Activated CD8-positive, alpha-beta T cell treated with anti-CD3 and anti-CD28 coated beads, Interleukin-2, amount 10 ng/mL, durations not matched to agents 7 days and 5 days (primary cell): ENCODE results near the gene STK32A. TPM values are rescaled to one million over a fixed set of nuclear protein-coding genes. Genes with fewer than 3 reads are reported as not detected.
"Not testable (repeated sequence)": the region's sequence is repeated elsewhere in the genome, so short reads cannot be mapped to it uniquely, and the experiment has no call there.

Experiments
- ATAC-seq: fragments of 150-1000 bp; cut with Tn5 transposase; one replicate; pipeline ENCODE4 v1.10.0; 2021; ENCODE audit warnings: moderate library complexity
- CTCF ChIA-PET: fragments of 350-600 bp; sonication (Branson Sonifier 250); formaldehyde crosslinking; loops from one replicate; lab custom pipeline; 2021; ENCODE audit warnings: antibody characterized with exemption; lab: Charles Lee
- POLR2A ChIA-PET: fragments of 350-600 bp; sonication (Branson Sonifier 250); formaldehyde crosslinking; loops from one replicate; lab custom pipeline; 2021; ENCODE audit warnings: antibody characterized with exemption; lab: Charles Lee
- DNase-seq: peaks from one replicate; pipeline ENCODE4 v3.0.0-alpha.2; 2020
- H3K27ac Mint-ChIP-seq: one replicate; pipeline ENCODE4 v1.8.0; 2021; ENCODE audit warnings: mild to moderate bottlenecking, mixed read lengths
- H3K27me3 Mint-ChIP-seq: one replicate; pipeline ENCODE4 v1.8.0; 2021; ENCODE audit warnings: low read depth, mixed read lengths
- H3K36me3 Mint-ChIP-seq: one replicate; pipeline ENCODE4 v1.8.0; 2021; ENCODE audit warnings: low read depth, mixed read lengths
- H3K4me1 Mint-ChIP-seq: one replicate; pipeline ENCODE4 v1.8.0; 2021; ENCODE audit warnings: low read depth, mixed read lengths
- H3K4me3 Mint-ChIP-seq: one replicate; pipeline ENCODE4 v1.8.0; 2021; ENCODE audit warnings: mild to moderate bottlenecking, mixed read lengths
- H3K9me3 Mint-ChIP-seq: one replicate; pipeline ENCODE4 v1.8.0; 2022; ENCODE audit warnings: mixed read lengths; ENCODE audit not compliant: insufficient read depth
- total RNA-seq, 2 experiments: library from RNA; stranded (reverse); gene quantifications; one replicate each; pipeline ENCODE4 v1.2.3, GENCODE V29; 2021

Gene STK32A
- total RNA-seq, 2 experiments from 2014 or later, result not detected

DNA sequence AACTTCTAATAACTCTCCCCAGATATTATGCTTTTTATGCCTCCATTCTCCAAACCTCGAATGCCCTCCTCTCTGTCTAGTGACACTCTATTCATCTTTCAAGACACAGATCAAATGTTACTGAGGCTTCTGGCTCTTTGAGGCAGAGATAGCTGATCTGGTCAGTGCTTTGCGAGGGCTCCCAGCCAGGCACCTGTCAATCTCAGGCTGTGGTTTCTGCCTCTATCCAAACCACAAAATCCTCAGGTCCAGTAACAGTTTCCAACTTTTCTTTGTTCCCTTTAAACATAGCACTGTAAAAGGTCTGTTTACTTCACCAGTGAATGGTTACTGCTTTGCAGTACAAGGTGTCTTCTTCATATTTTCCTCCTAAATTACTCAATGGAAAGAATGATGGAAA, 11.5 kb upstream of the STK32A start:
- POLR2A ChIA-PET, result no interaction called here
- Mint-ChIP-seq H3K36me3 (no peaks in the 10 kb centered on the region), H3K27me3 (no peaks in the 10 kb centered on the region), H3K9me3 (peaks cover 4% of the 10 kb centered on the region), H3K27ac (no peak overlapping the region), H3K4me1 (no peaks in the 10 kb centered on the region), H3K4me3 (no peak overlapping the region)
- ATAC-seq, result no peak
- CTCF ChIA-PET, result no interaction called here
- DNase-seq, result no peak

DNA sequence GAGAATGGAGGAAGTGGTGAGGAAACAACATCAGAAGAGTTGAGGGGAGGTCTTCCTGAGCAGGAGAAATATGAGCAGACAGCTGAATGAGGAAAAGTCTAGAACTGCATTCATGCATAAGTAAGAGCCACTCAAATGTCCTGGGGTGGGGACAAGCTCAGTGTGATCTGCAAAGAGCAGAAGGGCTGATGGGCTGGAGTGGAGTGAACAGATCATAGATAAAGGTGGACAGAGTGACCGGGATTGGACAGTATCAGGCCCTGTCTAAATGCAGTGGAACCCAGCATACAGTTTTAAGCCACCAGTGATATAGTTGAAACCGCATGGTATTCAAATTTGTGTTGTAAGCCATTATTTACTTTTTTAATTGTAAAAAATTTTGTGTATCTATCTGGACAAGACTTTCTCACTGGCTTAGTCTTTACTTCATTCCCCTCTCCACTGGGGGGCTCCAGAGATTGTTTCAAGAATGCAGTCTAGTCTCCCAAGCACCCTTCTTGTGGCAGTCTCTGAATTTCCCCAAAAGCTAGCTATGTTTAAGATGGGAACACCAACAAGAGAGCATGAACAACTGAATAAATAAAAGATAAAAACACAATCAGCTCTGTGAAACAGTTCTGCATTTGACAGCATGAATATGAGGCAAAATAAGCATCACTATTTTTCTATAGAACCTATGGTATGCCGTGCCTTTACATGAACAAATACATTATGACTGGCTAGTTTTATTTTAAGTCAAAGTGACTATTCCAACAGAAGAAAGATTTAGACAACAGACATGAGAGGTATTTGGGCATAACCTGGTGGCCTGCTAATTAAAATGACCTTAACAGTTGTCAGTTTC, 10.7 kb upstream of the STK32A start:
- ChIA-PET POLR2A (no interaction called here), CTCF (no interaction called here)
- Mint-ChIP-seq H3K27me3 (no peaks in the 10 kb centered on the region), H3K4me3 (no peak overlapping the region), H3K4me1 (no peaks in the 10 kb centered on the region), H3K27ac (no peak overlapping the region), H3K36me3 (no peaks in the 10 kb centered on the region), H3K9me3 (peaks cover 1% of the 10 kb centered on the region)
- no peak for DNase-seq
- no peak for ATAC-seq

DNA sequence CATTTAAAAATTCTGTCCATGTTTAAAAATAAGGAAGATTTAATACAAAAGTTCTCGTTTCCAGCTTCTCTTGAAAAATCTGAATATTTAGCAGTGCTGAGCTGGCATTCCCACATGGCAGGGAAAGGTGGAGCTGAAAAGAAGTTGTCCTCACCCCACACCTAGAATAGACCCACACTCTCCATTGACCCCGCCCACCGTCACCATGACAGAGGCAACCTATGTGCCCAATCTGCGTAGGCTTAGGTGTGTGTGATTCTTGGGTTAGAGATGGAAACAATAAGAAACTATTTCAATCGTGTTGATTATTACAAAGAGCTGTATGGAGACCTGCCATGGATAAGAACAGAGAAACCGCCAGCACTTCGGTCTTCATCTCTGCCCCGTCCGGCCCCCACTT, 8.9 kb upstream of the STK32A start:
- H3K4me1 Mint-ChIP-seq, result no peaks in the 10 kb centered on the region
- ATAC-seq (no peak), DNase-seq (no peak)
- no peak overlapping the region for H3K4me3 Mint-ChIP-seq
- H3K9me3 Mint-ChIP-seq, result no peaks in the 10 kb centered on the region
- ChIA-PET POLR2A (no interaction called here), CTCF (no interaction called here)
- H3K36me3 Mint-ChIP-seq, result no peaks in the 10 kb centered on the region
- H3K27ac Mint-ChIP-seq, result no peak overlapping the region
- H3K27me3 Mint-ChIP-seq, result no peaks in the 10 kb centered on the region

DNA sequence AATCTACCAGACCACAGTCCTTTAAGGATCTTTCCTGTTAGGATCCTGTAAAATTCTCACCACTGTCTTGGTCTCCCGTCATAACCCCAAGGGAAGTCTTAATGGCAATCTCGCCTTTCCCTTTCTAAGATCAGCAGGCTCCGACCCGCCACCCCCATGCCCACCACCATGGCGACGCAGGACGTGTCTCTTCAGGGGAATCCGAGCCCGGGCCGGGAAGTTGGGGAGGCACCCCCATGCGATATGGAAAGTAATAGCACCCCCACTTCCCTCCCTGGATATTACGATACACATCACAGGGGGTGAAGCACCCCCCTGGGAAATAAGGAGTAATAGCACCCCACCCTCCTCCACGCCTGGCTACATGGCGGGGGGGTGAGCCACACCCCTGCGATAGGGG, 8.3 kb upstream of the STK32A start:
- no peaks in the 10 kb centered on the region for H3K27me3 Mint-ChIP-seq
- DNase-seq (no peak), ATAC-seq (no peak)
- no peaks in the 10 kb centered on the region for H3K4me1 Mint-ChIP-seq
- POLR2A ChIA-PET, result no interaction called here
- CTCF ChIA-PET, result no interaction called here
- H3K4me3 Mint-ChIP-seq, result no peak overlapping the region
- no peak overlapping the region for H3K27ac Mint-ChIP-seq
- H3K9me3 Mint-ChIP-seq, result no peaks in the 10 kb centered on the region
- H3K36me3 Mint-ChIP-seq, result no peaks in the 10 kb centered on the region

DNA sequence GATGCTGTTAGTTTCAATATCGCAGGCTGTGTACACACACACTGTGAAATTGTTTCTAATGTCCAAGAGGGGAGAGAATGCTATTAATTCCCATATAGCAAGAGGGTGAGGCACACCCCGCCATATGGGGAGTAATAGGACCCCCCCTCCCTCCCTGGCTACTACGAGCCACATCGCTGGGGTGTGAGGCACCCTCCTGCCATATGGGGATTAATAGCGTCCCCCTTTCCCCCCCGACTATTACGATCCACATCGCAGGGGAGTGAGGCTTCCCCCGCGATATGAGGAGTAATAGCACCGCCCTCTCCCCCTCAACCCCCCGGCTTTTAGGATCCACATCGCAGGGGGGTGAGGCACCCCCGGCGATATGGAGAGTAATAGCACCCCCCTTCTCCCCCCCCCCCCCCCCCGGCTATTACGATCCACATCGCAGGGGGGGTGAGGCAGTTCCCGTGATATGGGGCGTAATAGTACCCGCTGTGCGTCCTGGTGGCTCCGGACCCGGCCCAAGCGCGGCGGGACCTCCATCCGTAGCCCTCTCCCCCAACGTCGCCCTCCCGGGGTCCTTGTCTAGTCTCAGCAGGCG, 494 bp upstream of the STK32A start:
- ATAC-seq, result no peak
- H3K36me3 Mint-ChIP-seq, result no peaks in the 10 kb centered on the region
- H3K27ac Mint-ChIP-seq, result no peak overlapping the region
- H3K27me3 Mint-ChIP-seq, result peaks cover 16% of the 10 kb centered on the region
- no peaks in the 10 kb centered on the region for H3K4me1 Mint-ChIP-seq
- no peak overlapping the region for H3K4me3 Mint-ChIP-seq
- no peaks in the 10 kb centered on the region for H3K9me3 Mint-ChIP-seq
- CTCF ChIA-PET, result no interaction called here
- no peak for DNase-seq
- POLR2A ChIA-PET, result no interaction called here

DNA sequence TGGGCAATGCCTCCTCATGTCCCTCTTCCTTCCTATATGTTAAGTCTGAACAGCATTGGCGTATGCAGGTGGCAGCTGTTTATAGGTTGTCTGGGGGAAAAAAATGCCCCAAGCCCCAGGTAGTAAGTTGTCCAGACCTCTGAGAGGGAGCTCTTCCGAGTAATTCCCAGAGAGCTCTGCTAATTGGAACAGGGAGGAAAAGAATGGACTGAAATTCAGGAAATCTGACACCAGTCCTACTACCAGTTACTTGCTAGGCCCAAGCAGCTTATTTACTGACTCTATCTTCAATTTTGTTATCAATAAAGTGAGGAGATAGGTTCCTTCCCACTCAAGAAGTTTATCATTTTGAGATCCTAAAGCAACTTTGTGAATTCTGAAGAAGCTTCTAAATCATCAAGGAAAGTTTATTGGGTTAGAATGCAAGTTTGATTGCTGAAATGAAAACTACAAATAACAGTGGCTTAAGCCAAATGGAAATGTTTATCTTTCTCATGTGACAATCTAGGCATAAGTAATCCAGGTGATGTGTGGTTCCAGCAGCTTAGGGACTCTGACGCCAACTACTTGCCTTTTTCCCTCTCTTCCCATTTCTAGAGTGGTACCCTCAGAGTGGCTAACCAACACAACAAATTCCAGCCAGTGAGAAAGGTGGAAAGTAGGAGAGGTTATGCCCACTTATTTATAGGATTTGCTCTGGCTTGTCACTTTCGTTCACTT, 5.6 kb downstream of the STK32A start:
- ChIA-PET CTCF (no interaction called here), POLR2A (no interaction called here)
- Mint-ChIP-seq H3K9me3 (no peaks in the 10 kb centered on the region), H3K4me1 (no peaks in the 10 kb centered on the region), H3K36me3 (no peaks in the 10 kb centered on the region), H3K27me3 (peaks cover 9% of the 10 kb centered on the region), H3K4me3 (no peak overlapping the region), H3K27ac (no peak overlapping the region)
- ATAC-seq (no peak), DNase-seq (no peak)

DNA sequence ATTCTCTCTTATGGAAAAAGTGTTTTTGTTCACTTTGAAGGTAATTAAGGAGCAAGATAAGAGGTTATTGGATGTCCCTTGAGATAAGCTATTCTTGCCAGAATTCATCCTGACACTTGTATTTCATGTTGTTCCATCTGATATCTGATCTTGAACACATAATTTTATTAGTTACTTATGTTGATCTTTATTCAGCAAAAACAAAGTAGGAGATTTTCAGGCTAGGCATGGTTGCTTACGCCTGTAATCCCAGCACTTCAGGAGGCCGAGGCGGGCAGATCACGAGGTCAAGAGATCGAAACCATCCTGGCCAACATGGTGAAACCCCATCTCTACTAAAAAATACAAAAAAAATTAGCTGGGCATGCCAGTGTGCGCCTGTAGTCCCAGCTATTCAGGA, 8.4 kb downstream of the STK32A start:
- H3K27ac Mint-ChIP-seq, CTCF ChIA-PET, H3K9me3 Mint-ChIP-seq, H3K4me3 Mint-ChIP-seq, ATAC-seq, H3K27me3 Mint-ChIP-seq, H3K4me1 Mint-ChIP-seq, POLR2A ChIA-PET, DNase-seq, H3K36me3 Mint-ChIP-seq: not testable (repeated sequence)

DNA sequence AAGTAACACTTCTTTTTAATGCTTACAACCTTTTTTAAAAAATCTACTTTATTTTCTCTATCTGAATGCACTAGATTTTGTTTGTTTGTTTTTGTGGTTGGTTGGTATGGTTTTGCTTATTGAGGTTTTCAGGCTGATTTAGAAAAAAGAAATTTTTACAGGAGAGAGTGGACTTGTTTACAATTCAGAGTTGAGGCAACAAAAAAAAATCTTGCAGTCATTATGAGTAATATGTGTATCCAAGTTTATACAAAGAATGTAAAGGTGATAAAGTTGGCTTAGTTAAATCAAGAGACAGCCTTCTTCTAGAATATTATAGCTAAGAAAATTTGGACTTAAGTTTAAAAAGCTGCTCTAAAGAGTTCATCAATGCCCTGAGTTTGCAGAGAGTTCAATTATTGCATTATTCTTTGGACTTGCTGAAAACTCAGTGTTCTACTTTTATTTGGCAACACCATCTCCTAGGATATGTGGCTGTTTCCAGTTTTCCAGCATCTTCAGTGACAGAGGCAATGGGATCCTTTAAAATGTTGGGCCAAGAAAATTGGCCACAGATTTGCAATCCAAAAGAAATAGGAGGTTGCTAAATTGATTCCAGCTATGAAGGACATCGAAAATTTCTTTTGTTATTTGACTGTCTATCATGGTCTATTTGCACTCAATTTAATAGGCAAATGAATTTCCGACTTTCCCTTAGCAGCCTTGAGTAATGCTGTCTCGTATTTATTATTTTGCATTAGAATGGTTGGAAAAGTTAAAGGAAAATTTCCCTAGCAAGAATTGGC, 10.7 kb downstream of the STK32A start:
- ATAC-seq, result no peak
- H3K27me3 Mint-ChIP-seq, result no peaks in the 10 kb centered on the region
- H3K27ac Mint-ChIP-seq, result no peak overlapping the region
- ChIA-PET CTCF (no interaction called here), POLR2A (no interaction called here)
- no peaks in the 10 kb centered on the region for H3K36me3 Mint-ChIP-seq
- H3K4me3 Mint-ChIP-seq, result no peak overlapping the region
- H3K9me3 Mint-ChIP-seq, result no peaks in the 10 kb centered on the region
- no peak for DNase-seq
- no peaks in the 10 kb centered on the region for H3K4me1 Mint-ChIP-seq

DNA sequence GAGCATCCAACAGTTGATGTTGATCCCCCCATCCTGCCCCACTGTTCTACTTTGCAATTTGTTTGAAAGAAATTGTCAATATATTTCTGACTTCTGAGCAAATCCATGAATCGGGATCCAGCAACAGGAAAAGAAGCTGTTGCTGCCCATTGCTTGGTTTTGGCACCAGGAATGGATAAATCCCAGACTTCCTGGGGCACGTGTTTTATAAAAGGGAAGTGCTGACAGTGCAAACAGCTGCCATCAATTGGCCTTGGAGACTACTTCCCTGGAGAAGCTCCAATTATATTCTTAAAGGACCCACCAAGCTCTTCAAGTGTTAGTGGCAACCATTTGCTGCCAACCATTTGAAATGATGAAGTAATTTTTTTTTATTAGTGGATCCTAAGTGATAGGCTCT, 13.7 kb downstream of the STK32A start:
- DNase-seq, result no peak
- Mint-ChIP-seq H3K36me3 (no peaks in the 10 kb centered on the region), H3K27me3 (no peaks in the 10 kb centered on the region), H3K9me3 (no peaks in the 10 kb centered on the region), H3K4me3 (no peak overlapping the region), H3K27ac (no peak overlapping the region), H3K4me1 (no peaks in the 10 kb centered on the region)
- POLR2A ChIA-PET, result no interaction called here
- no peak for ATAC-seq
- CTCF ChIA-PET, result no interaction called here

DNA sequence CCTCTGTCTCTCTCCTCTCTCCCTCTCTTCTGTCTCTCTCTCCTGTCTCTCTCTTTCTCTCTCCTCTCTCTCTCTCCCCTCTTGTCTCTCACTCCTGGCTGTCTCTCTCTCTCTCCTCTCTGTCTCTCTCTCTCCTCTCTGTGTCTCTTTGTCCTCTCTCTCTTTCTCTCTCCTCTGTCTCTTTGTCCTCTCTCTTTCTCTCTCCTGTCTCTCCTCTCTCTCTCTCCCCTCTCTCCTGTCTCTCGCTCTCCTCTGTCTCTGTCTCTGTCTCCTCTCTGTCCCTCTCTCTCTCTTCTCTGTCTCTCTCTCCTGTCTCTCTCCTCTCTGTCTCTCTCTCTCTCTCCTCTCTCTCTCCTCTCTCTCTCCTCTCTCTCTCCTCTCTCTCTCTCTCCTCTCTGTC, 25.0 kb downstream of the STK32A start:
- ChIA-PET CTCF (no interaction called here), POLR2A (no interaction called here)
- no peak for ATAC-seq
- no peak overlapping the region for H3K27ac Mint-ChIP-seq
- H3K4me1 Mint-ChIP-seq, result no peaks in the 10 kb centered on the region
- H3K27me3 Mint-ChIP-seq, result no peaks in the 10 kb centered on the region
- no peaks in the 10 kb centered on the region for H3K36me3 Mint-ChIP-seq
- peaks cover 9% of the 10 kb centered on the region for H3K9me3 Mint-ChIP-seq
- no peak for DNase-seq
- no peak overlapping the region for H3K4me3 Mint-ChIP-seq

DNA sequence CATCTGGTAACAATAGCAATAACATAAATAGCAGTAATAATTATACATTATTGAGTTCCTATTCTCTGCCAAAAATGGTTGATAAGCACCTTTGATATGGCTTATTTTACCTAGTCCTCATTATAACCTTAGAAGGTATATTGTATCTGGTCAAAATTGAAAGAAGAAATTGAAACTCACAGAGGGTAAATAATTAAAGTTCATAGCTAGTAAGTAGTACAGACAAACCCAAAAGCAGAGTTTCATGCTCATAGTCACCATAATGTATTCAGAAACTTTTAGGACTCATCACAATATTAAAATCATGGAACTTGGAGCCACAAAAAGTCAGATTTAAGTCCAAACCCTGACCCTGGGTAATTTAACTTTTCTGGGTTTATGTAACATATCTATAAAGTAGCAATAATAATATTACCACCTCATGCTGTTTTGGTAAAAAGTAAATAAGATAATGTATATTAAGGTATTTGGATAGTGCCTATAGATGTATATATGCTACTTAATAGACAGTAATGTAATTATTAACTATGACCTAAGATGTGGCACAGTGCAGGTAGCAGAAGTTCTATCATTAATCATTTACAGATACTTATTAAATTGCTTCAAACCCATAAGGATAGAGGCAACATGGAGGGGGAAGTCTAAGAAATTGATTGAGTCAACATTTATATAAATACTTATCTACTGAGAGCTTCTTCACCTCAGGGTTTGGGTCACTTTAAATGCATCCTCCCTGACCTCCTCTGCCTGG, 32.4 kb downstream of the STK32A start:
- CTCF ChIA-PET, result no interaction called here
- Mint-ChIP-seq H3K4me3 (no peak overlapping the region), H3K27me3 (no peaks in the 10 kb centered on the region), H3K27ac (no peak overlapping the region), H3K9me3 (peaks cover 9% of the 10 kb centered on the region), H3K36me3 (no peaks in the 10 kb centered on the region), H3K4me1 (no peaks in the 10 kb centered on the region)
- ATAC-seq (no peak), DNase-seq (no peak)
- POLR2A ChIA-PET, result no interaction called here
